HG03442 (cell line): Measurements from ENCODE around the gene SPAG17.

ENCODE experiments used
- ATAC-seq: cut with Tn5 transposase; IDR thresholded peaks from one replicate; pipeline ENCODE4 v1.9.1; 2021; ENCODE audit warnings: mild to moderate bottlenecking, moderate library complexity; ENCODE audit not compliant: unreplicated experiment

Gene SPAG17

DNA sequence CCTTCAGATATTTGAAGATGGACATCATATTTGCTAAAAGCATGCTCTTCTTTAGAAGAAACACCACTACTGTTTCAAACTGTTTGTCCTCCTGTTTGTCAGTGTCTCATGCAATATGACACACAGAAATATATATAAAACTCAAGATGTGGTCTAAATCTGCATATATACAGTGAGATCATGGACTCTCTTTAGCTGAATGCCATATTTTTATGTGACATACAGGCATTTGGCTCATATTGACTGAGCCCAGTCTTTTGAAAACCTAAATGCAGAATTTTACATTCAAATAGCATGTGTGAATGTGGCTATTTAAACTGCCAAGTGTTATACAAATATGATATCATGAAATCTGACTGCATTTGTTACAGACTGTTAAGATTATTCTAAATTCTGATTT is 274.0 kb downstream of the SPAG17 start:
- no peak for ATAC-seq

DNA sequence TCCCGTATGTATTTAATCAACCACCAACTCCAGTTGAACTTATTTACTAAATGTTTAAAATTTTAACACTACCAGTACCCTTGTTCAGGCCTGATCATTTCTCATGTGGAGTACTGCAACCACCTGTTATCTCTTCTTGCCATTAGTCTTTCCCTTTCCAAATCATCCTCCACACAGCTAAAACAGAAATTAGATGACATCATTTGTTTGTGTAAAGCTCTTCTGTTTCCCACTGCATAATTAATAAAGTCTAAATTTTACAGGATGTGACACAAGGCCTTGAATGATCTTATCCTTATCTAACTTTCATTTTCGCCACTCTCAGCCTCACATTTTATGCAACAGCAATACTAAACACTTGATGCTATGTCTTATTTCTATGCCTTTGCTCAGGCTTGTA is 280.0 kb downstream of the SPAG17 start:
- no peak for ATAC-seq

DNA sequence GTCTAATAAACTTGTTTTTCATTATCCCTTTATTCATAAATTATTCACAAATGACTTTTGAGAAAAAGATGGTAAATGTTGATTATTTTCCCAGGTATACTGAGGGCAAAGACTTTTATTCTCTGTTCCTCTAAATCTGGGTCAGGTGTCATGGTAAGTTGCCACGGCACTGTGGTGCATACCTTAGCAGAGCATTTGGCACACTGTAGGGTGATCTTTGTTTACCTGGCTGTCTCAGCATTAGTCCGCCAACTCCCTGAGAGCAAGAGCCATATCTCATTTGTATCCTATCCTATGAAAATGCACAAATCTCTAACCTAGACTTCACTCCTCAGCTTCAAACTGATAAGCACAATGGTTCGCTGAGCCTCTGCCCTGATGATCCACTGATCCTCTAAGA is 280.5 kb downstream of the SPAG17 start:
- no peak for ATAC-seq
